HG02763 (cell line): ENCODE data around the gene TNRC6C.
"Not testable (repeated sequence)": the region's sequence is repeated elsewhere in the genome, so short reads cannot be mapped to it uniquely, and the experiment has no call there.

Experiments used
- ATAC-seq: cut with Tn5 transposase; IDR thresholded peaks from one replicate; pipeline ENCODE4 v1.9.1; 2021; ENCODE audit warnings: mild to moderate bottlenecking, moderate library complexity; ENCODE audit not compliant: unreplicated experiment

The TNRC6C gene

GRCh38 chr17:77930780-77931768, 27.4 kb upstream of the TNRC6C start:
- no peak for ATAC-seq

- ATAC-seq, result no peak
Observed at GRCh38 chr17:77933777-77934398, 24.6 kb upstream of the TNRC6C start.

- ATAC-seq, result no peak
Observed at GRCh38 chr17:77935121-77935571, 23.4 kb upstream of the TNRC6C start.

- not testable (repeated sequence) for ATAC-seq
Observed at GRCh38 chr17:77935744-77936143, 22.8 kb upstream of the TNRC6C start.

GRCh38 chr17:77936881-77937280, 21.6 kb upstream of the TNRC6C start:
- ATAC-seq, result no peak

GRCh38 chr17:77941004-77941403, 17.5 kb upstream of the TNRC6C start:
- ATAC-seq, result no peak

- ATAC-seq, result no peak
Observed at GRCh38 chr17:77942112-77942988, 16.2 kb upstream of the TNRC6C start.

- no peak for ATAC-seq
Observed at GRCh38 chr17:77943971-77944370, 14.5 kb upstream of the TNRC6C start.

- no peak for ATAC-seq
Observed at GRCh38 chr17:77944390-77945222, 13.9 kb upstream of the TNRC6C start.

GRCh38 chr17:77946900-77947645, 11.4 kb upstream of the TNRC6C start:
- ATAC-seq, result no peak

GRCh38 chr17:77948690-77949114, 9.8 kb upstream of the TNRC6C start:
- no peak for ATAC-seq

GRCh38 chr17:77951123-77951522, 7.4 kb upstream of the TNRC6C start:
- ATAC-seq, result no peak

GRCh38 chr17:77952368-77952767, 6.1 kb upstream of the TNRC6C start:
- ATAC-seq, result no peak

- no peak for ATAC-seq
Observed at GRCh38 chr17:77957235-77957856, 1.2 kb upstream of the TNRC6C start.

- peak; percentile 21 for ATAC-seq
Observed at GRCh38 chr17:77958716-77959125, 218 bp downstream of the TNRC6C start.

- peak; percentile 4 for ATAC-seq
Observed at GRCh38 chr17:77959126-77959925, 823 bp downstream of the TNRC6C start.

- no peak for ATAC-seq
Observed at GRCh38 chr17:77959926-77960521, 1.5 kb downstream of the TNRC6C start.

GRCh38 chr17:77961741-77962140, 3.2 kb downstream of the TNRC6C start:
- ATAC-seq, result no peak
